Amniotic epithelial cell (primary cell): ENCODE measurements around the gene ANXA5.

Source experiments
- DNase-seq: peaks from one replicate; pipeline ENCODE4 v3.0.0-alpha.2; 2010; ENCODE audit warnings: low read depth

ANXA5 gene

DNA sequence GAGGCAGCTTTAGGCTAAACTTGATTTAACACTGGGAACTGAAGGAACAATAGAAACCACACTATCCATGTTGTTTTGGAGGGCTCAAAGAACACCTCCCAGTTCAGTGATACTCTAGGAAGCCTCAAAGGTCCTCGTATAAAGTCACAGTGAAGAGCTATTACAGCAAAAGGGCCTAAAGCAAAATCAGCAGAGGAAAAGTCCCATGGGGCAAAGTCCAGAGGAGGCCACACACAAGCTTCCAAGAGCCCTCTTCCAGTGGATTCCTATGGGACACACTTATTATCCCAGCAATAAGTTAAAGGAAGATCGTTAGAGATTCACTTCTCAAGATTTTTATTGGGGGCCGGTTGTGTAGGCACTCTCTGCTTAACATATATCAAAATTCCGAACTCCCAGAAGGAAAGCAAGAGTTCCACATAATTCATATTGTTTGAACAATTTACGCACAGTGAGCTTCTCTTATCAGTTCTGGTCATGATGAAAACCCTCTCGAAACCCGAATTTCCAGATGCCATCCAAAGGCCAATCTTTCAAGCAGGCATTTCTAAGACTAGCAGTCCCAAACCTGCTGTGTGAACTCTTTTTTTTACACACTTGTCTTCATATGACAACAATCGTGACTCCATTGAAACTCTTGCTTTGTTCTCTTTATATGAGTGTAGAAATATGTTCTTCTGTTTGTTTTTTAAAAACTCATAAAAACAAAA, 53.7 kb downstream of the ANXA5 start:
- no peak for DNase-seq

GRCh38 chr4:121642292-121642691, 54.5 kb downstream of the ANXA5 start:
- DNase-seq = no peak

- no peak for DNase-seq
These were observed 63.1 kb downstream of the ANXA5 start for GRCh38 chr4:121633653-121634052.

GRCh38 chr4:121632636-121633035, 64.1 kb downstream of the ANXA5 start:
- DNase-seq = no peak
